Measurements from ENCODE around the gene PCYOX1L.

PCYOX1L gene

GRCh38 chr5:149415066-149415967, 57.5 kb downstream of the PCYOX1L start:
- H2AFZ ChIP-seq (ENCODE audit: low read length): no peak overlapping the region
- H3K36me3 ChIP-seq (ENCODE audit: insufficient read depth, low read length): no peaks in the 10 kb centered on the region
- no peaks in the 10 kb centered on the region for H3F3A ChIP-seq (ENCODE audit: insufficient read depth, low read length)
- no peak overlapping the region for H3K9ac ChIP-seq (ENCODE audit: low read length)
- TF ChIP-seq CTCF (IDR thresholded peaks at IDR 0.05; ENCODE audit: low read length): no peak
- no peak for TF ChIP-seq EZH2 (IDR thresholded peaks at IDR 0.05; ENCODE audit: borderline replicate concordance, low read length)
- no peaks in the 10 kb centered on the region for H3K79me2 ChIP-seq (ENCODE audit: insufficient read depth, low read length)
- peaks cover 3% of the 10 kb centered on the region; the same call in 1 of the 2 replicates for H3K27me3 ChIP-seq (ENCODE audit: insufficient read depth, low read length)
- no peaks in the 10 kb centered on the region for H3K4me1 ChIP-seq (ENCODE audit: insufficient read depth, low read length, severe bottlenecking)
- no peaks in the 10 kb centered on the region for H3K9me3 ChIP-seq (ENCODE audit: low read length)
- no peaks in the 10 kb centered on the region for H3K9me2 ChIP-seq (ENCODE audit: low read depth, low read length)
- H4K20me1 ChIP-seq (ENCODE audit: insufficient read depth, low read length): no peaks in the 10 kb centered on the region
- no peak overlapping the region for H3K4me2 ChIP-seq (ENCODE audit: low read length)
- no peak overlapping the region for H3K4me3 ChIP-seq (ENCODE audit: low read depth, low read length, poor library complexity, severe bottlenecking)
- H3K27ac ChIP-seq (ENCODE audit: low read depth, low read length, poor library complexity, severe bottlenecking): no peak overlapping the region

GRCh38 chr5:149416987-149417710, 59.3 kb downstream of the PCYOX1L start:
- Histone ChIP-seq H2AFZ (ENCODE audit: low read length) (no peak overlapping the region), H3F3A (ENCODE audit: insufficient read depth, low read length) (no peaks in the 10 kb centered on the region), H3K4me2 (ENCODE audit: low read length) (no peak overlapping the region), H3K4me1 (ENCODE audit: insufficient read depth, low read length, severe bottlenecking) (no peaks in the 10 kb centered on the region), H3K27ac (ENCODE audit: low read depth, low read length, poor library complexity, severe bottlenecking) (no peak overlapping the region), H3K9ac (ENCODE audit: low read length) (no peak overlapping the region), H3K79me2 (ENCODE audit: insufficient read depth, low read length) (no peaks in the 10 kb centered on the region), H3K9me3 (ENCODE audit: low read length) (no peaks in the 10 kb centered on the region), H3K4me3 (ENCODE audit: low read depth, low read length, poor library complexity, severe bottlenecking) (no peak overlapping the region), H3K9me2 (ENCODE audit: low read depth, low read length) (no peaks in the 10 kb centered on the region), H3K27me3 (ENCODE audit: insufficient read depth, low read length) (peaks cover 3% of the 10 kb centered on the region; the same call in 1 of the 2 replicates), H4K20me1 (ENCODE audit: insufficient read depth, low read length) (no peaks in the 10 kb centered on the region), H3K36me3 (ENCODE audit: insufficient read depth, low read length) (no peaks in the 10 kb centered on the region)
- no peak for TF ChIP-seq CTCF (IDR thresholded peaks at IDR 0.05; ENCODE audit: low read length)
- no peak for TF ChIP-seq EZH2 (IDR thresholded peaks at IDR 0.05; ENCODE audit: borderline replicate concordance, low read length)

- no peaks in the 10 kb centered on the region for H3F3A ChIP-seq (ENCODE audit: insufficient read depth, low read length)
- no peak overlapping the region for H3K9ac ChIP-seq (ENCODE audit: low read length)
- H3K27me3 ChIP-seq (ENCODE audit: insufficient read depth, low read length): peaks cover 3% of the 10 kb centered on the region; the same call in 1 of the 2 replicates
- H3K4me1 ChIP-seq (ENCODE audit: insufficient read depth, low read length, severe bottlenecking): no peaks in the 10 kb centered on the region
- no peaks in the 10 kb centered on the region for H3K9me2 ChIP-seq (ENCODE audit: low read depth, low read length)
- H3K36me3 ChIP-seq (ENCODE audit: insufficient read depth, low read length): no peaks in the 10 kb centered on the region
- H3K4me2 ChIP-seq (ENCODE audit: low read length): no peak overlapping the region
- no peak overlapping the region for H3K4me3 ChIP-seq (ENCODE audit: low read depth, low read length, poor library complexity, severe bottlenecking)
- no peak overlapping the region for H3K27ac ChIP-seq (ENCODE audit: low read depth, low read length, poor library complexity, severe bottlenecking)
- TF ChIP-seq EZH2 (IDR thresholded peaks at IDR 0.05; ENCODE audit: borderline replicate concordance, low read length): no peak
- TF ChIP-seq CTCF (IDR thresholded peaks at IDR 0.05; ENCODE audit: low read length): no peak
- H2AFZ ChIP-seq (ENCODE audit: low read length): no peak overlapping the region
- H3K79me2 ChIP-seq (ENCODE audit: insufficient read depth, low read length): no peaks in the 10 kb centered on the region
- H4K20me1 ChIP-seq (ENCODE audit: insufficient read depth, low read length): no peaks in the 10 kb centered on the region
- no peaks in the 10 kb centered on the region for H3K9me3 ChIP-seq (ENCODE audit: low read length)
Measured at GRCh38 chr5:149417711-149418368, 60.0 kb downstream of the PCYOX1L start.

Measured in OCI-LY1 (cell line).